GM18507 (cell line): ENCODE data around the gene PROX1.
"Not testable (repeated sequence)": the region's sequence is repeated elsewhere in the genome, so short reads cannot be mapped to it uniquely, and the experiment has no call there.

Experiments used
- DNase-seq: peaks from one replicate; pipeline ENCODE4 v3.0.0; 2011; ENCODE audit warnings: low read depth; ENCODE audit not compliant: insufficient read length; ENCODE audit errors: extremely low spot score
- FAIRE-seq: peaks from 2 replicates; lab custom pipeline; 2011; peaks lifted over from hg19 to GRCh38; lab: Jason Lieb, UNC

The PROX1 gene

GRCh38 chr1:214050513-214051401 is 63.0 kb downstream of the PROX1 start:
- FAIRE-seq: no peak
- DNase-seq: no peak

GRCh38 chr1:214051786-214052185 is 64.0 kb downstream of the PROX1 start:
- FAIRE-seq: no peak
- no peak for DNase-seq

GRCh38 chr1:214058076-214058475 is 70.3 kb downstream of the PROX1 start:
- no peak for FAIRE-seq
- DNase-seq: no peak

GRCh38 chr1:214066190-214066589 is 78.4 kb downstream of the PROX1 start:
- FAIRE-seq (no peak), DNase-seq (no peak)

- DNase-seq: no peak
Measured at GRCh38 chr1:214066936-214067335, 79.2 kb downstream of the PROX1 start.

GRCh38 chr1:214067397-214067796 is 79.6 kb downstream of the PROX1 start:
- FAIRE-seq (no peak), DNase-seq (no peak)

More at GRCh38 chr1:214066936-214067335, 79.2 kb downstream of the PROX1 start:
- no peak for FAIRE-seq

- DNase-seq: no peak
- no peak for FAIRE-seq
Measured at GRCh38 chr1:214067853-214068703, 80.3 kb downstream of the PROX1 start.

GRCh38 chr1:214068979-214069378 is 81.2 kb downstream of the PROX1 start:
- FAIRE-seq (no peak), DNase-seq (no peak)

- FAIRE-seq (no peak), DNase-seq (no peak)
Measured at GRCh38 chr1:214071469-214071868, 83.7 kb downstream of the PROX1 start.

GRCh38 chr1:214072426-214073157 is 84.8 kb downstream of the PROX1 start:
- FAIRE-seq (no peak), DNase-seq (no peak)

GRCh38 chr1:214074477-214074876 is 86.7 kb downstream of the PROX1 start:
- FAIRE-seq (no peak), DNase-seq (no peak)

GRCh38 chr1:214075305-214075998 is 87.7 kb downstream of the PROX1 start:
- no peak for DNase-seq
- no peak for FAIRE-seq

- no peak for DNase-seq
- no peak for FAIRE-seq
Measured at GRCh38 chr1:214075999-214076707, 88.4 kb downstream of the PROX1 start.

GRCh38 chr1:214076708-214077065 is 88.9 kb downstream of the PROX1 start:
- FAIRE-seq: no peak
- no peak for DNase-seq

- FAIRE-seq (no peak), DNase-seq (no peak)
Measured at GRCh38 chr1:214078950-214079349, 91.2 kb downstream of the PROX1 start.

GRCh38 chr1:214085325-214085724 is 97.6 kb downstream of the PROX1 start:
- no peak for FAIRE-seq

GRCh38 chr1:214086945-214087344 is 99.2 kb downstream of the PROX1 start:
- no peak for DNase-seq
- FAIRE-seq: no peak

More at GRCh38 chr1:214085325-214085724, 97.6 kb downstream of the PROX1 start:
- DNase-seq: no peak

- not testable (repeated sequence) for DNase-seq, FAIRE-seq
Measured at GRCh38 chr1:214089003-214089402, 101.2 kb downstream of the PROX1 start.
